Neural crest cell (in vitro differentiated cells): Measurements from ENCODE around the gene PCED1A. TPM values are rescaled to one million over a fixed set of nuclear protein-coding genes. Genes with fewer than 3 reads are reported as not detected.

Source experiments
- DNase-seq: peaks from one replicate; pipeline ENCODE4 v3.0.0; 2021; ENCODE audit warnings: low read depth, mixed read lengths, low spot score
- H3K27ac Mint-ChIP-seq: one replicate; pipeline ENCODE4 v1.8.0; 2021; ENCODE audit warnings: mild to moderate bottlenecking, mixed read lengths; ENCODE audit not compliant: unreplicated experiment
- H3K27me3 Mint-ChIP-seq: 2 replicates; pipeline ENCODE4 v1.8.0; 2021; ENCODE audit warnings: low read depth, mild to moderate bottlenecking, mixed read lengths
- H3K36me3 Mint-ChIP-seq: 2 replicates; pipeline ENCODE4 v1.8.0; 2021; ENCODE audit warnings: low read depth, mild to moderate bottlenecking, mixed read lengths
- H3K4me1 Mint-ChIP-seq: 2 replicates; pipeline ENCODE4 v1.8.0; 2021; ENCODE audit warnings: mixed read lengths
- H3K4me3 Mint-ChIP-seq: one replicate; pipeline ENCODE4 v1.8.0; 2021; ENCODE audit warnings: mild to moderate bottlenecking, mixed read lengths
- H3K9me3 Mint-ChIP-seq: 2 replicates; pipeline ENCODE4 v1.8.0; 2021; ENCODE audit warnings: mixed read lengths
- total RNA-seq: library from RNA; stranded (reverse); gene quantifications from 2 replicates; pipeline ENCODE4 v1.2.1, GENCODE V29; 2021
- TF ChIP-seq, protein P1 (sequence below): fragments of 200-600 bp; sonication (generic); conservative IDR thresholded peaks from 2 replicates; pipeline ENCODE4 v1.5.0; 2021; ENCODE audit warnings: antibody characterized with exemption, mild to moderate bottlenecking

PCED1A gene
- total RNA-seq, 1 donor from 2014 or later: 68.7 TPM

DNA sequence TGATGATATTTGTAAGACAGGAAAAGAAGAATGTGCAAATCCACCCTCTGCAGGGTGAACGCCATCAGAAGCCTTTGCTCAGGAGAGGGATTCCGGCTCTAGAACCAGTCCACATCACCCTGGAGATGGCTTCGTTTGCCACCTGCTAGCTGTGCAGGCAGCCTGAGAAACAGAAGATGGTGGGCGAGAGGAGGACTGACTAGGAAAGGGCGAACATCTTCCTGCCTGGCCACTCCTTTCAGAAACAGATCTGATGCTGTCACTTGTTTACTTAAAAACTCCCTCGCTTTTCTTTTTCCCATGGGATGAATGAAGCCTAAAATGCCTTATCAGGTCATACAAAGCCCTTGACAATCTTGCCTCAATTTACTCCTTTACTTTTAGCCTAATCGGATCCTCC lies 34.0 kb upstream of the PCED1A start:
- peaks cover 51% of the 10 kb centered on the region for H3K4me1 Mint-ChIP-seq
- no peaks in the 10 kb centered on the region for H3K9me3 Mint-ChIP-seq
- peaks cover 13% of the 10 kb centered on the region for H3K27me3 Mint-ChIP-seq
- H3K4me3 Mint-ChIP-seq: peak overlapping the region; percentile 89
- DNase-seq: no peak
- no peaks in the 10 kb centered on the region for H3K36me3 Mint-ChIP-seq
- H3K27ac Mint-ChIP-seq: no peak overlapping the region
- TF ChIP-seq, protein P1, sequence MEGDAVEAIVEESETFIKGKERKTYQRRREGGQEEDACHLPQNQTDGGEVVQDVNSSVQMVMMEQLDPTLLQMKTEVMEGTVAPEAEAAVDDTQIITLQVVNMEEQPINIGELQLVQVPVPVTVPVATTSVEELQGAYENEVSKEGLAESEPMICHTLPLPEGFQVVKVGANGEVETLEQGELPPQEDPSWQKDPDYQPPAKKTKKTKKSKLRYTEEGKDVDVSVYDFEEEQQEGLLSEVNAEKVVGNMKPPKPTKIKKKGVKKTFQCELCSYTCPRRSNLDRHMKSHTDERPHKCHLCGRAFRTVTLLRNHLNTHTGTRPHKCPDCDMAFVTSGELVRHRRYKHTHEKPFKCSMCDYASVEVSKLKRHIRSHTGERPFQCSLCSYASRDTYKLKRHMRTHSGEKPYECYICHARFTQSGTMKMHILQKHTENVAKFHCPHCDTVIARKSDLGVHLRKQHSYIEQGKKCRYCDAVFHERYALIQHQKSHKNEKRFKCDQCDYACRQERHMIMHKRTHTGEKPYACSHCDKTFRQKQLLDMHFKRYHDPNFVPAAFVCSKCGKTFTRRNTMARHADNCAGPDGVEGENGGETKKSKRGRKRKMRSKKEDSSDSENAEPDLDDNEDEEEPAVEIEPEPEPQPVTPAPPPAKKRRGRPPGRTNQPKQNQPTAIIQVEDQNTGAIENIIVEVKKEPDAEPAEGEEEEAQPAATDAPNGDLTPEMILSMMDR: no peak

DNA sequence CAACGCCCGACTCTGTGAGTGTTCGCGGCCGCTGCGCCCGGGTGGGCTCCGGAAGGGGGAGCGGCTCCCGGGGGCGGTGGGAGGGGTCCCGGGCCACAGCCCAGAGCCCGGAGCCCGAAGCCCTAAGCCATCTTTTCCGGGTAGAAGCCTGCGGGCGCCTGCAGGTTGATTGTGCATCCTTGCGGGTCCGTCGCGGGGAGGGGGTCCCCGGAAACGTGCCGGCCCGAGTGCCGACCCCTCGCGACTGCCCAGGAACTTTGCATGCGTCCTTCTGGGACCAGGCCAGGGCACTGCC lies 33.2 kb upstream of the PCED1A start:
- Mint-ChIP-seq H3K9me3 (no peaks in the 10 kb centered on the region), H3K36me3 (no peaks in the 10 kb centered on the region), H3K27me3 (peaks cover 13% of the 10 kb centered on the region), H3K4me1 (peaks cover 59% of the 10 kb centered on the region), H3K27ac (peak overlapping the region; percentile 92), H3K4me3 (peak overlapping the region; percentile 89)
- peak; percentile 61 for DNase-seq
- TF ChIP-seq, protein P1: no peak

DNA sequence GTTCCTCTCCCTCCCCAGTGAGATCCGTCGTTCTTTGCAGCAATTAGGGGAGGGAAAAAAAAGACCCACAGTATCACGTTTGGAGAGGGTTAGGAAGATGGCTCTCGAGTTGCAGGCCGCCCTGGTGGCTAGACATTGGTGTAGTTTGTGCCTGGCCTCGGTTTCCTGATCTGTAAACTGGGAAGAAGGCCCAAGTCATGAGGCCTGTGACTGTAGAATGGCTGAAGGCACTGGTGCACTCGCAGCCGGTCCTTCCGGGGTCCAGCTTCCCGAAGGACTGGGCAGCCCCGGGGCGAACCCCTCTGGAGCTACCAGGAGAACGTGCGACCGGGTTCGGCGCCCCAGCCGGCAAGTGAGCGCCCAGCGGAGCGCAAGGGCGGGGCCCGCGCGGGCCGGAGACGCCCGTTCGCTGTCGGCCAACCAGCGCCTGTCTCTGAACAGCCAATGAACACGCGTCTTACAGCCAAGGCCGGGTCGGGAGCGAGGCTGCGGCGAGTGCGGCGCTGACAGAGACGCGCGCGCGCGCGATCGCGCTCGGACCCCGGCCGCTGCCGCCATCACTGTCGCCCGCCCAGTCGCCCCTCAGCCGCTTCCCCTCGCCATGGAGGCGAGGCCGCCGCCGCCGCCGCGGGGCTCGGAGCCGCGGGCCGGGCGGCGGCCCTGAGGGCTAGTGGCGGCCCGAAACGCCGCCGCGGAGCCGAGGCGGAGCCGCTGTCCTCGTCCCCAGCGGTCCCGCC lies 32.7 kb upstream of the PCED1A start, which contains the start of gene PTPRA:
PTPRA (plus strand) TSS at position 472 of the 737 bp plus-strand sequence. CDS start 90,797 bp downstream, outside the sequence.
- Mint-ChIP-seq H3K27ac (peak within 1 kb of the TSS; percentile 92), H3K27me3 (peaks cover 13% of the 10 kb centered on the region), H3K36me3 (no peaks in the 10 kb centered on the region), H3K4me3 (peak within 1 kb of the TSS; percentile 94), H3K4me1 (peaks cover 62% of the 10 kb centered on the region), H3K9me3 (no peaks in the 10 kb centered on the region)
- TF ChIP-seq, protein P1: peak; percentile 12
- peak; percentile 86 for DNase-seq

DNA sequence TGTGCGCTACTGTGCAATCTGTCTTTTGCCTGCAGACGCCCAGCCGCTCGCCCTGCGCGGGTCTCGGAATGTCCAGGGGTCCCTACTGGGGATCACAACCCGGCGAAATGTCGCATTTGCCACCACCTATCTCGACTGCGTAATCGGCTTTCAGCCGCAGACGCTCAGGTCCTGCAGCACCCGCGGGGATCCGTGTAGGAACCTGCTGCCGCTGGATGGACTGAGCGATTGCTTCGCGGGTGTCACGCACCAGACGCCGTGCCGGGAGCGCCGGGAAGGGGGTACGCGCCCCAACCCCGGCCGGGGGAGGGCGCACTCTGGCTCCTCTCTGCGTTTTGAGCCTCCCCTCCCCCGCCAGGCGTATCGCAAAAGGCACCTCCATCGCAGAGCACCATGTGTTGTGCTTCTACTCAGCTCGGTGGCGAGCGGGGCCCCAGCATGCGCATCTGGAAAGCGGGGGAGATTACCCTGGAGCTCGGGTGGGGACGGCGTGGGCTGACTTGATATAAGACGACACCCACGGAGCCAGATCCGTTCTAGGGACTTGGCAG lies 32.1 kb upstream of the PCED1A start:
- TF ChIP-seq, protein P1: peak; percentile 36
- H3K4me1 Mint-ChIP-seq: peaks cover 66% of the 10 kb centered on the region
- no peaks in the 10 kb centered on the region for H3K9me3 Mint-ChIP-seq
- H3K27me3 Mint-ChIP-seq: peaks cover 13% of the 10 kb centered on the region
- no peaks in the 10 kb centered on the region for H3K36me3 Mint-ChIP-seq
- H3K27ac Mint-ChIP-seq: peak overlapping the region; percentile 44
- peak; percentile 45 for DNase-seq
- H3K4me3 Mint-ChIP-seq: peak overlapping the region; percentile 94

DNA sequence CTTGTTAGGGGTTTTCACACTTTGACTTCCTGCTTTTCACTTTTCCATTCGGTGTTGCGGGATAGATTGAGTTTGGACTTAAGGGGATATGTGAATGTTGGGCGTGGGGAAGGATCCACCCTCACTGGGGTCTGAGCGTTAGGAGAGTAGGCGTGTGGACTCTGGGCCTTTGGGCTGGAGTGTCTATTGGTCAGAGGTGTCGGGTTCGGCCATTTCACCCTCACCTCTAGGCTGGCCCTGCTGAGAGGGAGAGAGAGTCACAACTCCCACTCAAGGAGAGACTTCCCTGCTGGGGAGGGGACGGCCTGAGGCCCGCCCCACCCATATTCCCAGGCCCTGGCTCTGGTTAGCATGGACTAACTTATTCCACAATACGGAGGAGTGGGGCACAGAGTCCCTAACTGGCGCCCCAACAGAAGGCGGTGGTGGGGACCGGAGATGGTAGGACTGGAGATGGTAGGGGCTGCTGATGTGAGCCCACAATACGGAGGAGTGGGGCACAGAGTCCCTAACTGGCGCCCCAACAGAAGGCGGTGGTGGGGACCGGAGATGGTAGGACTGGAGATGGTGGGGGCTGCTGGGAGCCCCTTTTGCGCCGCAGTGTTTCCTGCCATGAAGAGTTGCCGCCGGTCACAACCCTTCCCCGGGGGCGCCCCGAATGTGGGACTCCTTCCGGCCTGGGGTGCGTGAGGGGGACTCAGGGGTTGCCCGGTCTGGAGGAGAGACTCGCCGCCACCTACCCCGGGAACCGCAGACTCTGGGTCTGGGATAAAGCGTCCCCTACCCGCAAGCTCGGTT lies 31.4 kb upstream of the PCED1A start:
- H3K4me1 Mint-ChIP-seq: peaks cover 71% of the 10 kb centered on the region
- H3K9me3 Mint-ChIP-seq: no peaks in the 10 kb centered on the region
- no peaks in the 10 kb centered on the region for H3K36me3 Mint-ChIP-seq
- no peak for DNase-seq
- TF ChIP-seq, protein P1: no peak
- H3K4me3 Mint-ChIP-seq: peak overlapping the region; percentile 94
- peaks cover 13% of the 10 kb centered on the region for H3K27me3 Mint-ChIP-seq
- no peak overlapping the region for H3K27ac Mint-ChIP-seq
